ENCODE data around the gene GABRB2.

DNA sequence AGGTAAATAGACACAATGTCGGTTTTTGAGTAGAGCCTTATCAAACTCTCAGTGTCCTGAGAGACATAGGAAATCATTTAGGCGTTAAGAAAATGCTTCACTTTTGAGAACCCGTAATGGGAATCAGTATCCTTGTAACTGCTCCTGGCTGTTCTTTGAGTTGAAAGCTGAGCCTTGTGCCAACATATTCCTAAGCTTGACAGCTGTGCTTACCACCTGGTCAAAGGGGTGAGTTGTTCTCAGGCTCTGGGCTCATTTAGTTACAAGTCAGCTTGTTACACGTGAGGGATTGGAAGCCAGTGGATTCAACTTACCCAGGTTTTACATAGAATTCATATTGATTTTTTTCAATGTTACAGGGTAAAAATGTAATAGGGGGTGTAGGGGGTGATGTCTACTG is 145.9 kb downstream of the GABRB2 start:
- TF ChIP-seq, protein P1, sequence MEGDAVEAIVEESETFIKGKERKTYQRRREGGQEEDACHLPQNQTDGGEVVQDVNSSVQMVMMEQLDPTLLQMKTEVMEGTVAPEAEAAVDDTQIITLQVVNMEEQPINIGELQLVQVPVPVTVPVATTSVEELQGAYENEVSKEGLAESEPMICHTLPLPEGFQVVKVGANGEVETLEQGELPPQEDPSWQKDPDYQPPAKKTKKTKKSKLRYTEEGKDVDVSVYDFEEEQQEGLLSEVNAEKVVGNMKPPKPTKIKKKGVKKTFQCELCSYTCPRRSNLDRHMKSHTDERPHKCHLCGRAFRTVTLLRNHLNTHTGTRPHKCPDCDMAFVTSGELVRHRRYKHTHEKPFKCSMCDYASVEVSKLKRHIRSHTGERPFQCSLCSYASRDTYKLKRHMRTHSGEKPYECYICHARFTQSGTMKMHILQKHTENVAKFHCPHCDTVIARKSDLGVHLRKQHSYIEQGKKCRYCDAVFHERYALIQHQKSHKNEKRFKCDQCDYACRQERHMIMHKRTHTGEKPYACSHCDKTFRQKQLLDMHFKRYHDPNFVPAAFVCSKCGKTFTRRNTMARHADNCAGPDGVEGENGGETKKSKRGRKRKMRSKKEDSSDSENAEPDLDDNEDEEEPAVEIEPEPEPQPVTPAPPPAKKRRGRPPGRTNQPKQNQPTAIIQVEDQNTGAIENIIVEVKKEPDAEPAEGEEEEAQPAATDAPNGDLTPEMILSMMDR (IDR thresholded peaks at IDR 0.05; ENCODE audit: insufficient read depth, low read length, poor library complexity, severe bottlenecking): no peak
- TF ChIP-seq EZH2phosphoT487 (conservative IDR thresholded peaks at IDR 0.05; ENCODE audit: low read length): no peak

Measured in SU-DHL-6 (cell line).